GM12878 (cell line): Measurements from ENCODE around the gene MPZL3. TPM values are rescaled to one million over a fixed set of nuclear protein-coding genes. Genes with fewer than 3 reads are reported as not detected.

Experiments
- ATAC-seq: fragments of 200-7000 bp; cut with Tn5 transposase; 3 replicates; pipeline ENCODE4 v1.9.1; 2020; ENCODE audit warnings: mild to moderate bottlenecking, moderate library complexity
- BruUV-seq: library from RNA; stranded (reverse); fragments of 400-500 nt; replicated peaks from 2 replicates; lab custom pipeline; 2021; lab: Mats Ljungman, UMichigan
- CTCF ChIA-PET: fragments of 300-600 bp; sonication (Branson Sonifier 250); formaldehyde crosslinking; extraction: SDS; loops from one replicate; lab custom pipeline; 2021; ENCODE audit warnings: inconsistent platforms; lab: Yijun Ruan, JAX
- POLR2A ChIA-PET: fragments of 350-600 bp; formaldehyde crosslinking; extraction: SDS; loops from one replicate; lab custom pipeline; 2021; ENCODE audit warnings: inconsistent platforms; lab: Charles Lee
- RAD21 ChIA-PET: fragments of 300-600 bp; sonication (Branson Sonifier 250); formaldehyde crosslinking; loops from one replicate; lab custom pipeline; 2023; ENCODE audit warnings: antibody characterized with exemption; ENCODE audit not compliant: unreplicated experiment; lab: Charles Lee
- SMC1A ChIA-PET: fragments of 300-600 bp; sonication (Branson Sonifier 250); formaldehyde crosslinking; loops from one replicate; lab custom pipeline; 2023; ENCODE audit not compliant: unreplicated experiment, uncharacterized antibody; lab: Charles Lee
- DNase-seq: peaks from one replicate; pipeline ENCODE4 v3.0.0-alpha.2; 2011; ENCODE audit warnings: low read depth, low spot score
- FAIRE-seq: peaks from 3 replicates; lab custom pipeline; 2011; peaks lifted over from hg19 to GRCh38; lab: Jason Lieb, UNC
- H2AFZ ChIP-seq: 2 replicates; pipeline ENCODE4 v1.6.0; 2011; ENCODE audit warnings: low read depth, low read length, control low read depth; ENCODE audit not compliant: control insufficient read depth
- H3K27ac ChIP-seq: 2 replicates; pipeline ENCODE4 v1.5.1; 2011; ENCODE audit warnings: control low read depth; ENCODE audit not compliant: control insufficient read depth, insufficient read depth
- H3K27me3 ChIP-seq, 2 experiments: replicated peaks in 1 of 2; 2 replicates each; pipeline versions ENCODE4 v1.6.0 to v1.6.1; 2011; ENCODE audit warnings: low read length in 1 of 2; ENCODE audit not compliant: control insufficient read depth in 2 of 2, insufficient read depth in 2 of 2
- H3K36me3 ChIP-seq, 2 experiments: 2 replicates each; pipeline ENCODE4 v1.5.1; 2011; ENCODE audit warnings: low read length in 1 of 2; ENCODE audit not compliant: control insufficient read depth in 2 of 2, insufficient read depth in 2 of 2
- H3K4me1 ChIP-seq: 2 replicates; pipeline ENCODE4 v1.6.1; 2011; ENCODE audit warnings: mild to moderate bottlenecking, low read length, moderate library complexity, mixed read lengths; ENCODE audit not compliant: control insufficient read depth, insufficient read depth
- H3K4me2 ChIP-seq: 2 replicates; pipeline ENCODE4 v1.6.0; 2011; ENCODE audit warnings: control low read depth; ENCODE audit not compliant: control insufficient read depth, insufficient read depth
- H3K4me3 ChIP-seq: fragments of 200-600 bp; sonication (generic); 2 replicates; pipeline ENCODE4 v1.5.1; 2016
- H3K79me2 ChIP-seq: 2 replicates; pipeline ENCODE4 v1.6.0; 2011; ENCODE audit warnings: low read length; ENCODE audit not compliant: control insufficient read depth, insufficient read depth
- H3K9ac ChIP-seq: 2 replicates; pipeline ENCODE4 v1.8.0; 2011; ENCODE audit warnings: low read length, control low read depth, mixed read lengths; ENCODE audit not compliant: control insufficient read depth, insufficient read depth
- H3K9me3 ChIP-seq: replicated peaks from 3 replicates; pipeline ENCODE4 v1.5.1; 2011; ENCODE audit warnings: mild to moderate bottlenecking, low read length; ENCODE audit not compliant: control insufficient read depth, insufficient read depth
- H4K20me1 ChIP-seq: 2 replicates; pipeline ENCODE4 v1.6.0; 2011; ENCODE audit not compliant: control insufficient read depth, insufficient read depth
- CBFB ChIP-seq: IDR thresholded peaks from 2 replicates; pipeline ENCODE4 v1.6.1; 2016; ENCODE audit warnings: antibody characterized with exemption, low read depth
- NFYB ChIP-seq: IDR thresholded peaks from 2 replicates; pipeline ENCODE4 v1.6.1; 2011; ENCODE audit warnings: low read depth, mild to moderate bottlenecking, low read length, improper control_type of control experiment, moderate library complexity; ENCODE audit not compliant: insufficient read depth
- SRF ChIP-seq, 2 experiments: IDR thresholded peaks; 2 replicates each; pipeline ENCODE4 v1.6.1; 2011; ENCODE audit warnings: low read depth in 2 of 2, low read length in 2 of 2, mild to moderate bottlenecking in 1 of 2, moderate library complexity in 1 of 2
- ZNF24 ChIP-seq: fragments of 450-650 bp; IDR thresholded peaks from 2 replicates; pipeline ENCODE4 v1.6.1; 2017; ENCODE audit warnings: antibody characterized with exemption, mild to moderate bottlenecking
- WGBS: methylation state at CpG from one replicate; pipeline ENCODE4 v1.1.6; 2016; ENCODE audit warnings: low lambda C conversion rate; ENCODE audit not compliant: insufficient replicate concordance, insufficient coverage; ENCODE audit errors: missing lambda C conversion rate; 5-methylcytosine and 5-hydroxymethylcytosine counted together
- in situ Hi-C: fragments of 300-500 bp; cut with MboI; formaldehyde crosslinking; loops from 9 replicates; pipeline ENCODE4 v1.14.3; 2018; ENCODE audit warnings: mixed read lengths
- intact Hi-C: fragments of 100-400 bp; cut with micrococcal nuclease; formaldehyde crosslinking; loops from one replicate; pipeline ENCODE4 v1.14.2; 2022; ENCODE audit not compliant: unreplicated experiment
- polyA plus RNA-seq, 11 experiments: library from polyadenylated mRNA; depleted of rRNA in 4 of 11; unstranded in 6 of 11; stranded (reverse) in 5 of 11; fragments of >200 nt; fragmentation: Nextera tagmentation in 4 of 11; fragmentation: Illumina TruSeq in 1 of 11; extraction: Ambion mirVana in 4 of 11; extraction: Trizol in 1 of 11; gene quantifications; 1 replicate in 1 of 11; 2 replicates in 10 of 11; pipeline versions ENCODE4 v1.2.1 to v1.2.3, GENCODE V29; 2011 to 2016; ENCODE audit warnings: inconsistent platforms in 2 of 11, missing spikeins in 2 of 11, low read depth in 1 of 11
- total RNA-seq, 4 experiments: library from RNA; depleted of rRNA in 3 of 4; stranded (reverse); fragments of >200 nt in 3 of 4; fragmentation: Illumina TruSeq in 1 of 4; extraction: Trizol in 1 of 4; gene quantifications; 2 replicates each; pipeline versions ENCODE4 v1.2.1 to v1.2.3, GENCODE V29; 2013 to 2021

The MPZL3 gene
- total and polyA plus RNA-seq, 10 of the 15 experiments (the other 5 are each of a cell fraction or from before 2014, with no cell fraction given): 2.1 to 7.5 (median 6.2) TPM

DNA sequence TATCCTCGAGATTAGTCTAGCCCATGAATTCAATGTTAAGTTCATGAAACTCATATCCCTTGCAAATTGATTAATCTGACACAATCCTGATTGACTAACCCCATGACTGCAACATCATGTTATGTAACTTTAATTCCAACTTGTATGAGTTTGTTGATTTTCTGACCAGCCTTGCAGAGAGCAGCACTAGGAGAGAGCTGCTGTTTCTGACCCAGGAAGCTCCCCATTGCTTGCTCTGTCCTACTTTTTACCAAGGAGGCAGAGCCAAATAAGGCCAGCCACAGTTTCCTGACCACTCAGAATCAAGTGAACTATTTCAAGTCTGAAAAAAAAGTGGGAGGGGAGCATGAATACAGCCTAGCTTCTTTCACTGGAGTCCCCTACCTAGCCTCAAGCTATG lies 13.2 kb downstream of the MPZL3 start:
- Histone ChIP-seq H3K4me2 (no peak overlapping the region), H3K36me3 (no peaks in the 10 kb centered on the region), H4K20me1 (no peaks in the 10 kb centered on the region), H3K9ac (no peak overlapping the region), H2AFZ (no peak overlapping the region), H3K9me3 (no peaks in the 10 kb centered on the region), H3K4me3 (no peak overlapping the region), H3K79me2 (no peaks in the 10 kb centered on the region), H3K27me3 (no peaks in the 10 kb centered on the region), H3K27ac (no peak overlapping the region), H3K4me1 (peaks cover 12% of the 10 kb centered on the region)
- ChIA-PET CTCF (interaction anchor here (0.9 to 2.3 kb wide), 8 partner anchors 12 to 140 kb away, joined by 3 to 15 read pairs (median 5); partner anchors contain the start of gene MPZL3), SMC1A (interaction anchor here (0.6 to 4.8 kb wide), 10 partner anchors 10 to 120 kb away, joined by 3 to 54 read pairs (median 5); partner anchors contain the start of genes JAML and UBE4A), RAD21 (interaction anchor here (1.1 to 4.6 kb wide), 4 partner anchors 12 to 41 kb away, joined by 3 to 23 read pairs (median 6); partner anchors contain the start of gene JAML), POLR2A (interaction anchor here (0.6 to 1.4 kb wide), 4 partner anchors 13 to 99 kb away, joined by 3 to 4 read pairs (median 4); partner anchors contain the start of gene MPZL3)
- ATAC-seq (peak; percentile 10; the same call in 2 of the 3 replicates), FAIRE-seq (no peak), DNase-seq (no peak)
- in situ Hi-C loops: no loop called here
- WGBS: 36% methylated on average over 1 of the region's 1 CpG
- BruUV-seq: no TSS peak
- TF ChIP-seq CBFB (no peak), NFYB (0 out of 2 replicates have a peak, but pooled peaks have one; percentile 21), SRF (IDR thresholded peaks at IDR 0.05; ENCODE audit: low read depth in 2 of 2, low read length in 2 of 2) (peak in 1 of 2 experiments; percentile 73; a peak in 2 of 4 replicates)
- intact Hi-C loops: no loop called here

DNA sequence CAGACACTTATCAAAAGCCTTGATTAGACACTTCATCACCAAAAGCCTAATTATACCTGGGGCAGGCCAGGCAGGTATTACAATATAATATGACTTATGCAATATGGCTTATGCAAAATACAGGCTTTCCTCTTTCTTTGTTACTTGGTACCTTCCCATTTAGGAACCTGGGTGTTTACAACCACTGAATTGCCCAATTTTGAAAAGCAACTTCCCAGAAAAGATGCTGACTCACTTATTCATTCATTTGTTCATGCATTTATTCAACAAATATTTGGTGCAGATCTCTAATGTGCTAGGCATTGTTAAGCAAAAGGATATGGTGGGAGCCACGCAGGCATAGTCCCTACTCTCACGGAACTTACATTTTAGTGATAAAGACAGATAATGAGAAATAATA lies 13.7 kb downstream of the MPZL3 start:
- H3K36me3 ChIP-seq: no peaks in the 10 kb centered on the region
- H4K20me1 ChIP-seq: no peaks in the 10 kb centered on the region
- no peak overlapping the region for H3K9ac ChIP-seq
- 0 out of 2 replicates have a peak, but pooled peaks have one; percentile 36 for TF ChIP-seq ZNF24
- no peak for TF ChIP-seq SRF (IDR thresholded peaks at IDR 0.05; ENCODE audit: low read depth in 2 of 2, low read length in 2 of 2)
- ChIA-PET RAD21 (no interaction called here), POLR2A (interaction anchor here (1.4 kb wide), 1 partner anchor 29 kb away, joined by 4 read pairs; no protein-coding TSS in a partner anchor), CTCF (interaction anchor here (1.5 to 2.3 kb wide), 2 partner anchors 12 to 24 kb away, joined by 5 to 15 read pairs; no protein-coding TSS in a partner anchor), SMC1A (interaction anchor here (1.8 to 4.8 kb wide), 2 partner anchors 23 to 40 kb away, joined by 10 to 54 read pairs; no protein-coding TSS in a partner anchor)
- intact Hi-C loops: no loop called here
- H2AFZ ChIP-seq: no peak overlapping the region
- DNase-seq (no peak), FAIRE-seq (no peak), ATAC-seq (no peak)
- WGBS: 66% methylated on average over 2 of the region's 2 CpGs
- H3K4me3 ChIP-seq: no peak overlapping the region
- H3K9me3 ChIP-seq: no peaks in the 10 kb centered on the region
- no peaks in the 10 kb centered on the region for H3K27me3 ChIP-seq
- H3K4me1 ChIP-seq: peaks cover 12% of the 10 kb centered on the region
- BruUV-seq: no TSS peak
- H3K4me2 ChIP-seq: no peak overlapping the region
- H3K27ac ChIP-seq: no peak overlapping the region
- in situ Hi-C loops: no loop called here
- no peaks in the 10 kb centered on the region for H3K79me2 ChIP-seq
